Activated CD4-positive, alpha-beta T cell treated with anti-CD3 and anti-CD28 coated beads, Interleukin-2, amount 50 U/mL, for 4 hours (primary cell): Measurements from ENCODE around the gene MYOCD.

Experiments
- DNase-seq, 2 experiments: peaks; one replicate each; pipeline ENCODE4 v3.0.0-alpha.2; 2020

Gene MYOCD

GRCh38 chr17:12644623-12645022 lies 21.1 kb upstream of the MYOCD start:
- DNase-seq = no peak

- no peak for DNase-seq
Measured at GRCh38 chr17:12646761-12647422, 18.8 kb upstream of the MYOCD start.

- DNase-seq = no peak
Measured at GRCh38 chr17:12648498-12648897, 17.2 kb upstream of the MYOCD start.

GRCh38 chr17:12655936-12656335 lies 9.8 kb upstream of the MYOCD start:
- no peak for DNase-seq

- DNase-seq = no peak
Measured at GRCh38 chr17:12656354-12656753, 9.3 kb upstream of the MYOCD start.

GRCh38 chr17:12659500-12659899 lies 6.2 kb upstream of the MYOCD start:
- no peak for DNase-seq

GRCh38 chr17:12664252-12664651 lies 1.4 kb upstream of the MYOCD start:
- DNase-seq = no peak

GRCh38 chr17:12664894-12665262 lies 812 bp upstream of the MYOCD start:
- DNase-seq = no peak

- no peak for DNase-seq
Measured at GRCh38 chr17:12666718-12667117, 1.0 kb downstream of the MYOCD start.

- no peak for DNase-seq
Measured at GRCh38 chr17:12667299-12667958, 1.7 kb downstream of the MYOCD start.

GRCh38 chr17:12671906-12672305 lies 6.2 kb downstream of the MYOCD start:
- DNase-seq = no peak

- DNase-seq = no peak
Measured at GRCh38 chr17:12672947-12673346, 7.3 kb downstream of the MYOCD start.

- no peak for DNase-seq
Measured at GRCh38 chr17:12673788-12674187, 8.1 kb downstream of the MYOCD start.

GRCh38 chr17:12680407-12680897 lies 14.8 kb downstream of the MYOCD start:
- DNase-seq = no peak

GRCh38 chr17:12680993-12681392 lies 15.3 kb downstream of the MYOCD start:
- no peak for DNase-seq

GRCh38 chr17:12683299-12683698 lies 17.6 kb downstream of the MYOCD start:
- no peak for DNase-seq

- DNase-seq = no peak
Measured at GRCh38 chr17:12686486-12686885, 20.8 kb downstream of the MYOCD start.

- DNase-seq = no peak
Measured at GRCh38 chr17:12688382-12688781, 22.7 kb downstream of the MYOCD start.

GRCh38 chr17:12691173-12691572 lies 25.5 kb downstream of the MYOCD start:
- no peak for DNase-seq

- no peak for DNase-seq
Measured at GRCh38 chr17:12693640-12694039, 27.9 kb downstream of the MYOCD start.

- no peak for DNase-seq
Measured at GRCh38 chr17:12706070-12706469, 40.4 kb downstream of the MYOCD start.

- DNase-seq = no peak
Measured at GRCh38 chr17:12709063-12709462, 43.4 kb downstream of the MYOCD start.

- no peak for DNase-seq
Measured at GRCh38 chr17:12712415-12712814, 46.7 kb downstream of the MYOCD start.

GRCh38 chr17:12712941-12713340 lies 47.3 kb downstream of the MYOCD start:
- no peak for DNase-seq

- DNase-seq = no peak
Measured at GRCh38 chr17:12719948-12720347, 54.3 kb downstream of the MYOCD start.
